ENCODE measurements around the gene PDE4B.
A peak's percentile ranks its signal among the peaks of the same experiment; 100 is the strongest.

Gene PDE4B

DNA sequence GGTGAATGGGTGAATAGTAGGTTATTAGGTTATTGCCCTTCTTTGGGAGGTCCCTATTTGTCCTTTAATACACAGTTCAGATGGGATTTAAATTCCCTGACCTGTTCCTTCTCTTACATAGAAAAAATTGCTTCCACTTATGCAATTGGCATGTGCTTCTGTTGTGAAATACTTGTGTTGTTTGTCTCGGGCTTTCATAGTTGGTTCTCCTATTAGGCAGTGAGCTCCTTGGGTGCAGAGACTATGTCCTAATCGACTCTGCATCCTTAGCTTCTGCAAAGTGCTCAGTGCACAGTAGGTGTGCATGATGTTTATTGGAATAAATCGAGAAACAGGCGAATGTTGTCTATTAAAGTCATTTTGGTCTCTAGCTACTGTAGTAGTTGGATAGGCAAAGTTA lies 1.3 kb upstream of the PDE4B start:
- Mint-ChIP-seq H3K4me3 (no peak overlapping the region), H3K9me3 (peaks cover 15% of the 10 kb centered on the region), H3K27ac (no peak overlapping the region), H3K36me3 (ENCODE audit: low read depth) (no peaks in the 10 kb centered on the region), H3K27me3 (peaks cover 43% of the 10 kb centered on the region), H3K4me1 (ENCODE audit: low read depth) (peaks cover 40% of the 10 kb centered on the region)
- intact Hi-C loops (cut with micrococcal nuclease) = no loop called here

DNA sequence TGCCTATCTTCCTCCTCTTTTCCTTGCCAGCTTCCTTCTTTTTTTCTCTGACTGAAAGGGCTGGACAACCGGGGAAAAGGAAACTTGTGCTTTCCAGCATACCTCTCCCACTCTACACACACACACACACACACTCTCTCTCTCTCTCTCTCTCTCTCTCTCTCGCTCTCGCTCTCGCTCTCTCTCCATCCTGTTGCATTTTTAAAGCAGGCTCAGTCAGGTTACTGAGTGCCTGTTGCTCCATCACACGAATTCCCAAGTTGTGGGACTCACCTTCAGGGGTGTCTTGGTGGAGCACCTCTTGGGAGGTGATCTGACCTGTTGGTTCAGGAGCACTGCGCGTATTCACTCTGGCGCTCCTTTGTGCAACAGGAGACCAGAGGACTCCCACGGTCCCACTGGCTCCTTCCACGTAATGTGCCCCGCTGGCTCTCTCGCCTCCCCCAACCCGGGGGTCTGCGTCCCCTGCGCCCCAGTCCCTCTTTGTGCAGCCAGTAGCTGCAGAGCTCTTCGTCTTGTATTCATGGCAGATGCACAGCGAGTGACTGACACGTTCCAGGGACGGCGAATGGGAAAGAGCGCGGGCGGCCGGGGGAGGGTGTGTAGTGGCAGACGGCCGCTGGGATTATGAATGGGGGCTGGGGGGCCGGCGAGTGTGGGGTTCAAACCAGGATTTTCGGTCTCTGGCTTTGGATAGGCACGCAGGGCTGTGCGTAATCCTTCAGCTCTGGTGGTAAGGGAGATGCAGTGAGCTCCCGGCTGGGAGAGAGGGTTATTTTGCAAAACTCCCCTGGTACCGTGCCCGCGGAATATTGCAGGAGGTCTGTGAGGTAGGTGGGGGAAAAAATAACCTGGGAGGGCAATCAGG lies 660 bp upstream of the PDE4B start:
- no peaks in the 10 kb centered on the region for H3K36me3 Mint-ChIP-seq (ENCODE audit: low read depth)
- peaks cover 40% of the 10 kb centered on the region for H3K4me1 Mint-ChIP-seq (ENCODE audit: low read depth)
- peak overlapping the region; percentile 78 for H3K4me3 Mint-ChIP-seq
- H3K27me3 Mint-ChIP-seq = peaks cover 49% of the 10 kb centered on the region
- peaks cover 15% of the 10 kb centered on the region for H3K9me3 Mint-ChIP-seq
- intact Hi-C loops (cut with micrococcal nuclease) = no loop called here
- H3K27ac Mint-ChIP-seq = no peak overlapping the region

DNA sequence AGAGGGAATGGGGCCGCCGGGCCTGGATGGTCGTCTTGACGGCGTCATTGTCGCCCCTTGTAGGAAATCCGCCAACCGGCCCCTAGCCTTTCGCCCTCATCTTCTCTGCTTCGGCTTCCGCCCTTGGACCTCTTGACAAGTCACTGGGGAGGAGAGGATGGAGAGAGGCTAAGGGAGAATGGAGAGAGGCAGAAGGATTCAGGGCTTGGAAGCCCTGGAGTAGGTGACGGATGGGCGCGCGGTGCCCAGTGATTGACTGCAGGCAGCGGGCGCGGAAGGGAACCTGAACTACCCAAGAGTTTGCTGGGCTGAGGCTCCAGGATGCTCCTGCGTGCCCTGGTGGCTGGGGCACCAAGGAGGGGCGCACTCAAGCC lies 651 bp downstream of the PDE4B start:
- H3K4me3 Mint-ChIP-seq = peak overlapping the region; percentile 69
- H3K9me3 Mint-ChIP-seq = peaks cover 15% of the 10 kb centered on the region
- H3K36me3 Mint-ChIP-seq (ENCODE audit: low read depth) = no peaks in the 10 kb centered on the region
- H3K27me3 Mint-ChIP-seq = peaks cover 50% of the 10 kb centered on the region
- peaks cover 40% of the 10 kb centered on the region for H3K4me1 Mint-ChIP-seq (ENCODE audit: low read depth)
- intact Hi-C loops (cut with micrococcal nuclease) = no loop called here
- no peak overlapping the region for H3K27ac Mint-ChIP-seq

DNA sequence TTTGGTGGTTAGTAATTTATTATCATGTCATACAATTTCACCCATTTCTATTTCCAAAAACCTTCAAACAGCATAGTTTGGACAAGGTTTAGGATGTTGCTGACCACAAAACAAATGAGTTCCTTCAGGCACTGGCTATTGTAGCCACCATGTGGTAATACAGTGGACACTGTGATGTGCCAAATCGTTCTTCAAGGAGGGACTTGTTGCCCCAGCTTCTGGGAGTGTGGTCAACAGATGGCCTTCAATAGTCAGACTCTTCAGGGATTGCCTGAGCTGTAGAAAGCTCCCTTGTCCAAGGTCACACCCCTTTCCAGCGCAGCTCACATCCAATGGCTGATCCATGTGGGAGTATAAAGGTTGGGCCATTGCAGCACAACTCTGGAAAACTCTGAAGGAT lies 2.6 kb downstream of the PDE4B start:
- Mint-ChIP-seq H3K4me3 (no peak overlapping the region), H3K27ac (no peak overlapping the region), H3K4me1 (ENCODE audit: low read depth) (peaks cover 31% of the 10 kb centered on the region), H3K9me3 (no peaks in the 10 kb centered on the region), H3K36me3 (ENCODE audit: low read depth) (no peaks in the 10 kb centered on the region), H3K27me3 (peaks cover 50% of the 10 kb centered on the region)
- intact Hi-C loops (cut with micrococcal nuclease) = no loop called here

DNA sequence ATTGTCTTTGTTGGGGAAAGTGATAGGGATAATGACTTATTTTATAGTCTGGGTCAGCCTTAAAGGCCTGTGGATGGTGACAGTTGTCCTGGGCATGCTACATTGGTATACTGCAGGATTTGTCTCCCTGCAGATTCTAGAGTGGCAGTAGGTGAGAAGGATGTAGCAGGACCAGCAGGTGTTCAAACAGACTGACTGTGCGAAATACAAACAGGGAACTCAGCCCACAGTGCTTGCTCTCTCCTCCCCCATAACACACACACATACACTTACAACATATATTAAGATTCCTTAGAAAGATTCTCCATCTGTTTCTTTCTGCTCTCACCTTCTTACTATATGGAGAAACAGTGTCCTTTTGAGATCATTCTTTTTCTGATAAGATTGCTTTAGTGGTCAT lies 6.9 kb downstream of the PDE4B start:
- Mint-ChIP-seq H3K9me3 (no peaks in the 10 kb centered on the region), H3K36me3 (ENCODE audit: low read depth) (no peaks in the 10 kb centered on the region), H3K27ac (no peak overlapping the region), H3K27me3 (peaks cover 22% of the 10 kb centered on the region), H3K4me1 (ENCODE audit: low read depth) (no peaks in the 10 kb centered on the region), H3K4me3 (no peak overlapping the region)
- intact Hi-C loops (cut with micrococcal nuclease) = no loop called here

DNA sequence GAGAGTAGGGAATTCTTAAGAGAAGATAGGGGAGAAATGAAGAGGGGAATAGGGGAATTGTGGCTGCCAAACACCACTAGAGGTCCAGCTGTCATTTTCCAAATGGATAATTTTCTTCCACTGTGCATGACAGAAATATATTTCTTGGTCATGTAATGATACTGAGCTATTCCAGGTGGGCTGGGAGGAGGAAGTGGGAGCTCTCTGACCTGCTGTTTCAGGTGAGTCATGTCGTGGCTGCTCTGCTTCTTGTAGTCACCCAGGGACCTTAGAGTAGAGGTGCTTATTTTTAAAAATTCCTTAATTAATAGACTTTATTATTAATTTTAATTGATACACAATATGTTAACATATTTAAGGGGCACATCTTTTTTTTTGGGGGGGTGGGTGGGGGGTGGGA lies 11.9 kb downstream of the PDE4B start:
- Mint-ChIP-seq H3K27ac (no peak overlapping the region), H3K36me3 (ENCODE audit: low read depth) (no peaks in the 10 kb centered on the region), H3K27me3 (no peaks in the 10 kb centered on the region), H3K4me3 (no peak overlapping the region), H3K9me3 (no peaks in the 10 kb centered on the region), H3K4me1 (ENCODE audit: low read depth) (no peaks in the 10 kb centered on the region)
- intact Hi-C loops (cut with micrococcal nuclease) = no loop called here

DNA sequence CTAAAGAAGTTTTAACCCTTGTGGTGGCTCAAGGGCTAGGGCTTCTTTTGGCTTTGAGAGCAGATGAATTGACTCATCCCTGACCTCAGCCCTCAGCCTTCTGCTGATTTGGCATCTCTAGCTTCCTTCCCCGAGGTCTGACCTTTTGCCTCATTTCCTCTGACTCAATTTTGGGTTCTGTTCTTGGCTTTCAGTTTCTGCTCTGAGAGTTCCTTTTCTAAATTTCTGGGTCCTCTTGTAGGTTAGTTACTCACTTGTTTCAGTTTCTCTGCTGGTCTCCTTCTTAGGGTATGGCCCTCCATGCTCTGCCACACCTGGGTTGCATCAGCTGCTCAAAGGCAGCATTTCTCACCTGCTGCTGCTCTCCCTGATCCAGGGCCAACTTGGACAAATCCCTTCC lies 19.4 kb downstream of the PDE4B start:
- intact Hi-C loops (cut with micrococcal nuclease) = loop anchor here (1.0 to 10.0 kb wide), 3 partner anchors 9 to 623 kb away; partner anchors contain the start of genes LEPR and LEPROT
- peak overlapping the region; percentile 45 for H3K4me3 Mint-ChIP-seq
- no peaks in the 10 kb centered on the region for H3K27me3 Mint-ChIP-seq
- no peaks in the 10 kb centered on the region for H3K9me3 Mint-ChIP-seq
- no peaks in the 10 kb centered on the region for H3K36me3 Mint-ChIP-seq (ENCODE audit: low read depth)
- H3K27ac Mint-ChIP-seq = no peak overlapping the region
- peaks cover 13% of the 10 kb centered on the region for H3K4me1 Mint-ChIP-seq (ENCODE audit: low read depth)

DNA sequence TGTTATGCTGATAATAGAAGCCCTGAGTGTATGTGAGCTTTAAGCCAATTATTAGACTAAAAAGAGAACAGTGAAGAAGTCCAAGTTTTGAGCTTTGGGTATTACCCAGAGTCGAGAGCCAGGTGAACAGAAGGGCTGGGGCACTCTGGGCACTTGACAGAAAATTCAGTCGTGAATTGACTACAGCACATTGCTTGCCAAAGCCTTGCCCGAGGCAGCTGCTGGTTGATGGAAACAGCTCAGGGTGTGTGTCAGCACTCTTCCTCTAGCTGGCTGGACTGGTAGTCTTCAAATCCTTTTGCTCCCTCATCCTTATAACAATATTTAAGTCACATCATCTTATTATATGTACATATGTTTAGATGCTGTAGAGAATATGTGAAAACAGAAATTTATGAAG lies 21.3 kb downstream of the PDE4B start:
- H3K4me3 Mint-ChIP-seq = no peak overlapping the region
- H3K36me3 Mint-ChIP-seq (ENCODE audit: low read depth) = no peaks in the 10 kb centered on the region
- no peak overlapping the region for H3K27ac Mint-ChIP-seq
- intact Hi-C loops (cut with micrococcal nuclease) = loop anchor here (5.0 to 10.0 kb wide), 2 partner anchors 392 to 621 kb away; partner anchors contain the start of genes LEPR and LEPROT
- H3K4me1 Mint-ChIP-seq (ENCODE audit: low read depth) = peaks cover 13% of the 10 kb centered on the region
- H3K27me3 Mint-ChIP-seq = no peaks in the 10 kb centered on the region
- no peaks in the 10 kb centered on the region for H3K9me3 Mint-ChIP-seq

DNA sequence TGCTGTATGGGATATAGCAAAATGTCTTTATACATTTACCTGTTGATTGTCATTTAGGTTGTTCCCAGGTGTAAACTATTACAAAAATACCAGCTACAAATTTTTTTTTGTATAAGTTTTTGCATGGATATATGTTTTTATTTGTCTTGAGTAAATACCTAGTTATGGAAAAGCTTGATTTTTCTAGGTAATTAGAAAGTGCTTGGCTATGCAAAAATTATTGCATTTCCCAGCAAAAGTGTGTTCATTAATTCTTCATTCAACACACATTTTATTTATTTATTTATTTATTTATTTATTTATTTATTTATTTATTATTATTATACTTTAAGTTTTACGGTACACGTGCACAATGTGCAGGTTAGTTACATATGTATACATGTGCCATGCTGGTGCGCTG lies 22.1 kb downstream of the PDE4B start:
- Mint-ChIP-seq H3K36me3 (ENCODE audit: low read depth) (no peaks in the 10 kb centered on the region), H3K27ac (no peak overlapping the region), H3K27me3 (peaks cover under 1% of the 10 kb centered on the region), H3K9me3 (no peaks in the 10 kb centered on the region), H3K4me3 (no peak overlapping the region), H3K4me1 (ENCODE audit: low read depth) (peaks cover 16% of the 10 kb centered on the region)
- intact Hi-C loops (cut with micrococcal nuclease) = loop anchor here (5.0 to 10.0 kb wide), 2 partner anchors 392 to 620 kb away; partner anchors contain the start of genes LEPR and LEPROT

DNA sequence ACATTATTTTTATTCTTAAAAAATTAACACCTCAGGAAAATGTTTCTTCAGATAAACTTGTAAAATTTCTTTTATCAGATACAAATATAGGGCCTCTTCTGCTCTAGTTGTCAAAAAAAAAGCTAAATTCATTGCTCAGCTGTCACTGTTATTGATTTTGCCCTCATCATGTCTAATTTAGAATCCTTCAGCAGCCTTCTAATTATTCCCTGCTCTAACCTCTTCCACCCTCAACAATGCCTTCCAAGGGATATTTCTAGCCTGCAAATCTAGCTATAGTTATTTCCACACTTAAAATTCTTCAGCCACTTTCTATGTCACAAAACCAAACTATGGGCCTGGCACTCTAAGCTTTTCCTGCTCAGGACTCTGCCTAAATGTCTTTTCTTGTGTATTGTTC lies 25.2 kb downstream of the PDE4B start:
- Mint-ChIP-seq H3K27me3 (peaks cover 3% of the 10 kb centered on the region), H3K4me3 (no peak overlapping the region), H3K27ac (no peak overlapping the region), H3K9me3 (no peaks in the 10 kb centered on the region), H3K4me1 (ENCODE audit: low read depth) (peaks cover 23% of the 10 kb centered on the region), H3K36me3 (ENCODE audit: low read depth) (no peaks in the 10 kb centered on the region)
- intact Hi-C loops (cut with micrococcal nuclease) = loop anchor here (10.0 kb wide), 1 partner anchor 617 kb away; no protein-coding TSS in a partner anchor

DNA sequence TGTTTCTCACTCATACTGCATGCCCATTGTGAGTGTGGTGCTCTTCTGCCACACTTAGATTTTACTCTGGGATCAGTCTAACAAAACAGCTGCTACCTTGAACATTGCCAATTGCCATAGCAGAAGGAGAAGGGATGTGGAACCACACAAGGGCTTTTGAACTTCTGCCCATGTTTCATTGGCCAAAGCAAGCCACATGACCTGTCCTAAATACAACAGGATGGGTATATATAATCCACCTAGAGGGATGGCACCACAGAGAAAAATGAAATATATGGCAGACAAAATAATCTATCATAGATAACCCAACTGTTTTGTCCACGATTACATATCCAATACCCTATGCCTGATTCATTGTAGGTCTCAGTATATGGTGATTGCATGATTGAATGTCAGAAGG lies 26.3 kb downstream of the PDE4B start:
- H3K36me3 Mint-ChIP-seq (ENCODE audit: low read depth) = no peaks in the 10 kb centered on the region
- H3K4me1 Mint-ChIP-seq (ENCODE audit: low read depth) = peaks cover 19% of the 10 kb centered on the region
- H3K27ac Mint-ChIP-seq = no peak overlapping the region
- H3K4me3 Mint-ChIP-seq = no peak overlapping the region
- H3K27me3 Mint-ChIP-seq = peaks cover 3% of the 10 kb centered on the region
- intact Hi-C loops (cut with micrococcal nuclease) = loop anchor here (10.0 kb wide), 1 partner anchor 616 kb away; no protein-coding TSS in a partner anchor
- no peaks in the 10 kb centered on the region for H3K9me3 Mint-ChIP-seq

DNA sequence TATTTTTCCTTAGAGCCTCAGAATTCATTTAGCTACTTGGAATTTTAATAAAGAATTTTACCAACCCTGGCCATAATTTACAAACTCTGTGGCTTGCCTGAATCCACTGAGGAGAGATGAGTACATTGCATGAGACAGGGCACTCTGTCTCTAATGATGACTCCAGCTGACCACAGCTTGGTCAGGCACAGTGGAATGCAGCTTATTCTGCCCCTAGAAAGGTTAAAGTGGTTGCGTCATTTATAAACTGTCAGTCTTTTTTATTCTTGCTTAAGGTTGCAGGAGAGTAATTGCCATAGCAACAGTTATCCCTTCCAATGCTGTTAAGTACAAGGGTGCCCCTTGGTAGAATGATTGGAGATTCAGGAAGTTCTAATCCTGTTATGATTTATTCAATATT lies 28.3 kb downstream of the PDE4B start:
- no peak overlapping the region for H3K4me3 Mint-ChIP-seq
- no peak overlapping the region for H3K27ac Mint-ChIP-seq
- intact Hi-C loops (cut with micrococcal nuclease) = loop anchor here (1.0 kb wide), 1 partner anchor 9 kb away; no protein-coding TSS in a partner anchor
- H3K9me3 Mint-ChIP-seq = no peaks in the 10 kb centered on the region
- H3K36me3 Mint-ChIP-seq (ENCODE audit: low read depth) = no peaks in the 10 kb centered on the region
- peaks cover 4% of the 10 kb centered on the region for H3K27me3 Mint-ChIP-seq
- H3K4me1 Mint-ChIP-seq (ENCODE audit: low read depth) = peaks cover 19% of the 10 kb centered on the region

DNA sequence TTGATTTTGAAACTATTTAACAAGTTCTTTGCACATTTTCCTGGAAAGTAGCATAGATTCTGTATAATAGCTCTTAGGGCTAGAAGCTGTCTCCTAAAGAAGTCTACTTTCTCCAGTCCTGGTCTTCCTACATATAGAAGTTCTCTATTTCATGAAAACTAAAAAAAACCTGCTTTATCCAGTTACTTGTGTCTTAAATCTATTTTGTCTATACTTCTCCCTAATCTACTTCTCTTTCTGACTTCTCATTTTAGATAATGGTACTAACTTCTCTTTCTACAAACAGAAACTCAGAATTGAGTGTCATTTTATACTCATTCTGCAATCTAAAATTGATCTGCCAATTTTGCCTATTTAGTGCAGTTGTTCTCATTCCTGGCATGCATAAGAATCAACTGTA lies 28.7 kb downstream of the PDE4B start:
- no peak overlapping the region for H3K27ac Mint-ChIP-seq
- intact Hi-C loops (cut with micrococcal nuclease) = loop anchor here (1.0 kb wide), 1 partner anchor 9 kb away; no protein-coding TSS in a partner anchor
- peaks cover 4% of the 10 kb centered on the region for H3K27me3 Mint-ChIP-seq
- H3K9me3 Mint-ChIP-seq = no peaks in the 10 kb centered on the region
- no peak overlapping the region for H3K4me3 Mint-ChIP-seq
- peaks cover 19% of the 10 kb centered on the region for H3K4me1 Mint-ChIP-seq (ENCODE audit: low read depth)
- no peaks in the 10 kb centered on the region for H3K36me3 Mint-ChIP-seq (ENCODE audit: low read depth)

DNA sequence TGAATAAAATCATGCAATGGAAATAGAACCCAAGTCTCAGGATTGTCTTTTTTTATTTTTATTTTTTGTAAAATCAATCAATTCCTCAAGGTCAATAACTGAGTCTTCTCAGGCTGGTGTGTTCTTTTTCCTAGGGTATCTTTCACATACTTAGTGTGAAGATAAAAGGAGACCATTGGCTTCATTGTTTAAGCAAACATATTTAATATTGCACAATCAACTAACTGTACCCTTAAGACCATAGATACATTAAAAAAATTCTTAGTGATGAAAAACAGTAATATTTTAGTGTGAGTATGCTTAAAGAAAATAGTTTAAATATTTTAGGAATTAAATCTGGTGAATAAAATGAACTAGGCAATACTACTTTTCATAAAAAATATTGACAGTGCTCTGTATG lies 31.4 kb downstream of the PDE4B start:
- H3K4me1 Mint-ChIP-seq (ENCODE audit: low read depth) = peaks cover 19% of the 10 kb centered on the region
- H3K36me3 Mint-ChIP-seq (ENCODE audit: low read depth) = no peaks in the 10 kb centered on the region
- intact Hi-C loops (cut with micrococcal nuclease) = no loop called here
- H3K27ac Mint-ChIP-seq = no peak overlapping the region
- no peak overlapping the region for H3K4me3 Mint-ChIP-seq
- no peaks in the 10 kb centered on the region for H3K9me3 Mint-ChIP-seq
- H3K27me3 Mint-ChIP-seq = peaks cover 4% of the 10 kb centered on the region
